GM19452 (cell line): ENCODE results near the gene CFAP97.

Experiments
- ATAC-seq: cut with Tn5 transposase; IDR thresholded peaks from one replicate; pipeline ENCODE4 v1.9.1; 2021; ENCODE audit not compliant: unreplicated experiment

Gene CFAP97

DNA sequence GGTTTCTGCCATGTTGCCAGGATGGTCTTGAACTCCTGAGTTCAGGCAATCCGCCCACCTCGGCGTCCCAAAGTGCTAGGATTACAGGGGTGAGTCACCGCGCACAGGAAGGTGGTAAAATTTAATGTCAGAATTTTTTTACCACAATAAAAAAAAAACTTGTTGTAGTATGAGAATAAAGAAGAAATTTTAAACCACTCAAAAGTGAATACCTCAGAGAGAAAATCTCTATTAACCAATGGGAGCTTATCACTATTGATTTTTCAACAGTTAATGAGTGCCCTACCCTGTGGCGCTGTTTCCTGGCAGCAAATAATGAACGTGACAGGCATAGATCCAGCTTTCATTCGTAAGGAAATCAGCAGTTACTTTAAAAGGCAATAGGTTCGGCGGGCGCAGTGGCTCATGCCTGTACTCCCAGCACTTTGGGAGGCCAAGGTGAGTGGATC is 93.4 kb downstream of the CFAP97 start:
- ATAC-seq = no peak

DNA sequence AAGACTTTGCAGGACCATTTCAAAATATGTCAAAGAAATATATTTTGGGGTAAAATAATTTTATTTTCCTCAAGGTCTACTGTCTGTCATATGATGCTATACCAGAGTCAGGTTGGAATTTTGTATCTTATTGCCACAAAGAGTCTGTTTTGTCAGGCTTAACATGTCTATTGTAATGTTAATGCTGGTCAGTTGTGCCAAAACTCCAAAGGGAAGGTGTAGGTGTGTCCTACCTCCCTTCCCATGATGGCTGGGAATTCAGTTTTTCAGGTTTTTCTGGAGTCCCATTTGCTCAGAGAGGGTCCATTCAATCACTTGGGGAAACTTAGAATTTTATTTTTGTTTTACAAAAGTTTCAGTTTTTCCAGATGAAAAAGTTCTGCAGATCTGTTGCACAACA is 94.1 kb downstream of the CFAP97 start:
- no peak for ATAC-seq
